ENCODE measurements around the gene BTBD17.

BTBD17 gene

DNA sequence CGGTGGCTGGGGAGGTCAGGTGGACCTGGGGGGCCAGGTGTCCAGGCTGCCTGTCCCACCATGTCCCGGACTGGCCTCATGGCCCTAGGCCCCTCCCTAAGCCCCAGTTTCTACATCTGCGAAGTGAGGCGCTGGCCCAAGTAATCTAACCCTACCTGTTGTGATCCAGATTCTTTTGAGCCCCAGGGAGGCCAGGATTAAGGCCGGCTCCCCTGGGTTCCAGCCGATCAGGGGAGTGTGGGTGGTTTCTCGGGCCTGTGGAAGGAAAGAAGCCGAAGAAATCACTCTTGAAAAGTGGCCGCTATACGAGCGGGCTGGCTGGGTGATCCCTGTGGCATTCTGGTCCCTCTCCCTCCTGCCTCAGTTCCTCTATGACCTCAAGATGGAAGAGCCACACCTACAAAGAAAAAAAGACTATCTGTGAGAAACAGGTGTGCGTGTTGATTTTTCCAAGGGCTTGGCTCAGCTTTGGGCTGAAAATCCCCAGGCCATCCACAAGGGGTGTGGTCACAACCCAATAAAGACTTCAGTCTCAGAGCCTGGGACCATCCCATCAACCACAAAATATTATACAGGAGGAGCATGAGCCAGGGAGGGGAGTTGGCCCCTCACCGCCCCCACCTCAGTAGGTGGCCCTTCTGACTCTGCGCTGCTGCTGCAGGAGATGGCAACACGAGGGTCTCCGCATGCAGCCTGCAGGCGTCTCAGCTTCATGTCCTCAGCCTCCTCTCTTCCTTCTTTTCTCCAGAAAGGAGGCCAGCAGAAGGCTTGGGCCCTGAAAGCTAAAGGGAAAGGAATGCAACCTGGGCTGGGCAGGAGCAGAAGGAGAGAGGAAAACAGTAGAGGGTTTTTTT, 25.9 kb upstream of the BTBD17 start:
- FAIRE-seq (no peak), DNase-seq (ENCODE audit: insufficient read length, low spot score) (no peak)

GRCh38 chr17:74386386-74386785, 24.7 kb upstream of the BTBD17 start:
- DNase-seq (ENCODE audit: insufficient read length, low spot score) (no peak), FAIRE-seq (no peak)

DNA sequence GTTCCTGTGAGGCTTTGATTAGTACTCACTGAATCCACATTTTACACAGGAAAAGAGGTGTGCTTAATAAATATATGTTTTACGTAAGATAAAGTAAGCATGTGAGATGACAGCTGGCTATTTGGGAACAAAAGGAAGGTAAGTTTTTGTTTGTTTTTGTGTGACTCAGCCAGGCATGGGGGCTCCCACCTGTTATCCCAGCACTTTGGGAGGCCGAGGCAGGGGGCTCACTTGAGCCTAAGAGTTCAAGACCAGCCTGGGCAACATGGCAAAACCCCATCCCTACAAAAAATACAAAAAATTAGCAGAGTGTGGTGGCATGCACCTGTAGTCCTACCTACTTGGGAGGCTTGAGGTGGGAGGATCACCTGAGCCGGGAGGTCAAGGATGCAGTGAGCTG, 23.5 kb upstream of the BTBD17 start:
- FAIRE-seq (no peak), DNase-seq (ENCODE audit: insufficient read length, low spot score) (no peak)

- DNase-seq (ENCODE audit: insufficient read length, low spot score) (no peak), FAIRE-seq (no peak)
These were observed 21.5 kb upstream of the BTBD17 start for GRCh38 chr17:74383141-74383540.

DNA sequence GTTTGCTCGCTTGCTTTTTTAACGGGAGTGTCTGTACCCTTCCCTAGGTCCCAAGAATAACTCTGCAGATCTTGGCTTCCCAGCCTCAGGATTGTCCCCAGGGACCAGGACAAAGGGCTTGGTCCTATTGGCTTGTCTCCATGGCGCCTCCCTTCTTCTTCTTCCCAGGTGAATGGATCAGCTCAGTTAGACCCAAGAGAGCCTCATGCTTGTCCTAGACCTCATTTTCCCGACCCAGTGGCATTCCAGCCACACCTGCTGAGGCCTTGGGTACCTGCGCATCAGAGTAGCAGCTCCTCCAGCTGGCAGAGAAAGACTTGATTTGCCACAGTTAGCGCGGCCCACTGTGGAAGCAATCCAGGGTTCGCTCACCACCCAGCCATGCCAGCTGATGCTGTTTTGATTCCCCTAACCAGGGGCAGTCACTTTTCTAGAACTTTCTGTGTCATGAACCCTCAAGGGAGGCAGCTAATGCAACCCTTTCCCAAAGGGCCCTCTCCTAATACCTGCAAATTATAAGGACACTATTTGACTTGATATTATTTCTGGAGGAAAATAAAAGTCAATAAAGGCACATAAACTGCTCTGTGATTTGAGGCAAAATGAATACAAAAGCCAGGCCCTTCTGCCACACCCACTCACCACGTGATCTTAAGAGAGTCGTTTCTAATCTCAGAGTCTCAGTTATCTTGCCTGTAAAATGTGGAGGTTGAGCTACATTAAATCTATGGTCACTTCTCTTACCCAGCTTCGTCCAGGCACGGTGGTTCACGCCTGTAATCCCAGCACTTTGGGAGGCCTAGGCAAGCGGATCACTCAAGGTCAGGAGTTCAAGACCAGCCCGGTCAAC, 19.5 kb upstream of the BTBD17 start:
- no peak for DNase-seq (ENCODE audit: insufficient read length, low spot score)
- FAIRE-seq, result no peak

- no peak for DNase-seq (ENCODE audit: insufficient read length, low spot score)
- no peak for FAIRE-seq
These were observed 18.7 kb upstream of the BTBD17 start for GRCh38 chr17:74380086-74380958.

DNA sequence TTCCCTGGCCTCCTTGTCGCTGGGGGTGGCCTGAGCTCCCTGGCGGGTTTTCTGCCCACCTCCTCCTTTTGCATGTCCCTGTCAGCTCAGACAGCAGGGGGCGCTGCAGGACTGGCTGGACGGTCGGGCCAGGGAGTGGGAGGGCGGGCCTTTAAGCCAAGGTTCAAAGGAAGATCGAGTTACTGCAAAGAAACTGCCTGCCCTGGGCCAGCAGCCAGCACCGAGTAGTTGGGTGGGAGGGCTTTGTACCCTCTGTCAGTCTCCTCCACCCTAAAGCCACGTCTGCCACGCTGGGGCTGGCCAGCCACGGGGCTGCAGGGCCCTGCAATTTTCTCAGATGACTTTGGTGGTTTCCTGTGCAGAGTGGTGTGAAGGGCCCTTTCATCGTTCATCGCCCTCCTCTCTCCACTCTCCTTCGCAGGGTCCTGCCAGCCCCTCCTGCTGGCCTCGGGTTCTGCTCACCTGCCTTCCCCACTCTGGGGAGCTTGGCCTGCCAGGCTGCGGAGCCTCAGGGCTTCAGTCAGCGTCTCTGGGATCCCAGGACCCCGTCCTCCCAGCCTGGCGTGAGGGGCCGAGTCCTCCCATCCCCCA, 17.9 kb upstream of the BTBD17 start:
- FAIRE-seq (peak; percentile 78), DNase-seq (ENCODE audit: insufficient read length, low spot score) (peak; percentile 93)

DNA sequence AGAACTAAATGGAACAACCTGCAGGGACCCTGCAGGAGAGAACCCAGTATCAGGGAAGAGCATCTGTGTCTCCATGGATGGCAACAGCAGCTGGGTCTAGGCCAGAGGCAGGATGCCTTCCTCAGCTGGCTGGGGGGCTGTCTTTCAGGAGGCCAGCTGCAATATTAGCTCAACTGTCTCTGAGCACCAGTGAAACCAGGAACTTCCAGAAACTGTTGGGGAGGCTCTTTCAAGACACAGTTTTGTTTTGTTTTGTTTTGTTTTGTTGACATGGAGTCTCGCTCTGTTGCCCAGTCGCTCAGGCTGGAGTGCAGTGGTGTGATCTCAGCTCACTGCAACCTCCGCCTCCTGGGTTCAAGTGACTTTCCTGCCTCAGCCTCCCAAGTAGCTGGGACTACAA, 13.2 kb upstream of the BTBD17 start:
- no peak for DNase-seq (ENCODE audit: insufficient read length, low spot score)
- FAIRE-seq, result no peak

DNA sequence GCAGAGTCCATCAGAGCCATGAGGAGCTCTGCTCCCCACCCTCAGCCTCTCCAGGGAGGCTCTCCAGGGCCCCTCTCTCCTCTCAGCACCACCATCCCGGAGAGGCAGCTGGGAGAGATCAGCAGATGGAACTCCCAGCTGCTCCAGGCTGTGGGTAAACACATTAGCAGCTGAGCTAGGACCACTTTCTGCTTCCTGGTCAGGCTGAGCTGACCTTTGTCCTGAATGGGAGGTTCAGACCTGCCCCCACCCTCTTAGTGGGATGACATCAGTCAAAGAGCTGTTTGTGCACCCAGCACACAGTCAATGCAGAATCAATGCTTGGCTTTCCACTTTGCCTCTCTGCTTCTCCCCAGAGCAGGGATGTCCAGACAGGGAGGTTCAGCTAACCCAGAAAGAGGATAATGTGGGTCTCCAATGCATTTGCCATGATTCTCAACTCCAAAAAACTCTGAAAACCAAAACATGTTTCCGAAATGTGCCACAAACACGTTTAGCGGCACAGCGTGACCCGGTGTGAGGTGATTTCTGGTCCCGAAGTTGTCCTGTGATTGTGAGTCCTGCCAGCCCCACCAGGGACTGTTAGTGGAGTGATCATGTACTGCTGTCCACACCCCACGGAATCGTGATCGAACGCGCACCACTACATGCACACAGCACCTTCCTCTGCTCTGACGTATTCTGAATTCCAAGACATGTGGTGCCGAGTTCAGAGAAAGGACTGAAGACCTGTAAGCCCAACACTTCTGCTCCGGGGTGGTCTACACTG, 12.4 kb upstream of the BTBD17 start:
- FAIRE-seq, result no peak

GRCh38 chr17:74372426-74372825, 10.8 kb upstream of the BTBD17 start:
- FAIRE-seq (no peak), DNase-seq (ENCODE audit: insufficient read length, low spot score) (no peak)

More for the DNA sequence above, 12.4 kb upstream of the BTBD17 start:
- no peak for DNase-seq (ENCODE audit: insufficient read length, low spot score)

- FAIRE-seq (no peak), DNase-seq (ENCODE audit: insufficient read length, low spot score) (no peak)
These were observed 10.0 kb upstream of the BTBD17 start for GRCh38 chr17:74371653-74372147.

DNA sequence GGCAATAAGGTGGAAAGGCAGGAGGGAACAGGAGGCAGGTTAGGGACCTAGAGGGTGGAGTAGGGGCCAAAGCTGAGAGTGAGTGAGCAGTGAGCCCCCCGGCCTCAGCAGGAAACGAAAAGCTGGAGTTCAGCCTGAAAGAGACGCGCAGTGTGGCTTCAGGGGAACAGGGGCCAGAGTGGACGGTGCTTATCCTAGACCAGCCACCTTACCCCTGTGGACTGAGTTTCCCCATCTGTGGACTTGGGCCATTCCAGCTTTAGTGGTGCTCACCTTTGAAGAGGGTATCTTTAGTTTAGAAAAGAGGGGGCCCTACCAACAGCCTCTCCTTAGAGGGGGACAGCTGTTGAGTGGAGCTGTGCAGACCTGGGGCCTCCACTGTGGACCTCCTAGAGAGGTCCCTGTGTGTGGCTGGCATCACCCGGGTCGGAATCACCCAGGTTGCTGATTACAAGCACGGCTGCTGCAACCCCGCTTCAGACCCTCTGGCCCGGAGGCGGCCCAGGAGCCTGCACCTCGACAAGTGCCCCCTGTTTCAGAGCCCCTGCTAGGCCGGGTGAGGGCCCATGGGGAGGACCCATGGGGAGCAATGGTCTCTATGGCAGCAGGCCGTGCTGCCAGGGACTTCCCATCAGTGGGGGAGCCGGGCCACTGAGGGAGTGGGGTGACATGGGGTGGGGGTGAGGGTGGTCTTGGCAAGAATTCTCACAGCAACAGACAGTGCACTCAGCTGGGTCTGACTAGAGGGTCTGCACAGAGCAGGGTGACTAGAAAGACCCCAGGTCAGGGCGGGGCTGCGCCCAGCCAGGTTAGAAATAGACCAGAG, 8.2 kb upstream of the BTBD17 start:
- DNase-seq (ENCODE audit: insufficient read length, low spot score) (no peak), FAIRE-seq (no peak)

GRCh38 chr17:74369221-74369620, 7.6 kb upstream of the BTBD17 start:
- DNase-seq (ENCODE audit: insufficient read length, low spot score) (no peak), FAIRE-seq (no peak)

GRCh38 chr17:74368341-74369081, 6.8 kb upstream of the BTBD17 start:
- FAIRE-seq, result peak; percentile 91
- peak; percentile 85 for DNase-seq (ENCODE audit: insufficient read length, low spot score)

GRCh38 chr17:74367206-74367605, 5.5 kb upstream of the BTBD17 start, which contains the start of gene GPR142:
TSS of gene GPR142 (plus strand) at chr17:74367506. CDS start at chr17:74369541, 2,035 bp downstream.
- FAIRE-seq, result no peak
- no peak for DNase-seq (ENCODE audit: insufficient read length, low spot score)

DNA sequence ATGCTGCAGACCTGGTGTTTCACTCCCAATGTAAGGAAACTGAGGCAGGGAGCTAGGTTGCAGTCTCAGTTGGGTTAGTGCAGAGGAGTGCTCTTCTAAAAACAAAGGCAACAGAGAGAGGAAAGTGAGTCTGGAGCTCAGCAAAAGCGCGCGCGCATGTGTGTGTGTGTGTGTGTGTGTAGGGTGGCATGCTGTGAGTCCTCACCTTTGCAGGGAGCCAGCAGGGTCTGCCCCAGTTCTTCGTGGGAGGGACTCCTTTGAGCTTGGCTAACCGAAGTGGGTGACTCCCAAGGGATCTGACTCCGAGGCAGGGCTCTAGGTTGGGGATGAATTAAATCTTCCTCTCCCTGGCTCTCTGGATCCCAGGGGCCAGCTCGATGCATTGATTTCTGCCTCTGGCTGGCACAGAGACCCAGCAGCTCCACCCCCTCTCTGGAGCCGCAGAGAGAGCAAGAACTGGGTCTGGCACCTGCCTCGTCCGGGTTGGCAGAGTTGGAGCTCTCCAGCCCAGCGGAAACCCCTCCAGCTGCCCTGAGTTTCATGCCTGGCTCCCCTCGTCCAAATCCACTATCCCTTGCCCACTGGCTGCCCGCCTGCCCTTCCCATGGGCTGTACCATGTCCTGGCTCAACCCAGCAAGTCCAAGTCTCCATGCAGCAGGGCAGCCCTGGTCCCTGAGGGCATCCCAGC, 1.3 kb upstream of the BTBD17 start:
- no peak for DNase-seq (ENCODE audit: insufficient read length, low spot score)
- FAIRE-seq, result no peak

GRCh38 chr17:74362069-74362405, 369 bp upstream of the BTBD17 start:
- no peak for FAIRE-seq
- no peak for DNase-seq (ENCODE audit: insufficient read length, low spot score)

- DNase-seq (ENCODE audit: insufficient read length, low spot score) (no peak), FAIRE-seq (no peak)
These were observed 804 bp downstream of the BTBD17 start for GRCh38 chr17:74360899-74361229.

All from GM19239 (cell line).